ENCODE measurements around the gene KNDC1.

- TF ChIP-seq, protein P1, sequence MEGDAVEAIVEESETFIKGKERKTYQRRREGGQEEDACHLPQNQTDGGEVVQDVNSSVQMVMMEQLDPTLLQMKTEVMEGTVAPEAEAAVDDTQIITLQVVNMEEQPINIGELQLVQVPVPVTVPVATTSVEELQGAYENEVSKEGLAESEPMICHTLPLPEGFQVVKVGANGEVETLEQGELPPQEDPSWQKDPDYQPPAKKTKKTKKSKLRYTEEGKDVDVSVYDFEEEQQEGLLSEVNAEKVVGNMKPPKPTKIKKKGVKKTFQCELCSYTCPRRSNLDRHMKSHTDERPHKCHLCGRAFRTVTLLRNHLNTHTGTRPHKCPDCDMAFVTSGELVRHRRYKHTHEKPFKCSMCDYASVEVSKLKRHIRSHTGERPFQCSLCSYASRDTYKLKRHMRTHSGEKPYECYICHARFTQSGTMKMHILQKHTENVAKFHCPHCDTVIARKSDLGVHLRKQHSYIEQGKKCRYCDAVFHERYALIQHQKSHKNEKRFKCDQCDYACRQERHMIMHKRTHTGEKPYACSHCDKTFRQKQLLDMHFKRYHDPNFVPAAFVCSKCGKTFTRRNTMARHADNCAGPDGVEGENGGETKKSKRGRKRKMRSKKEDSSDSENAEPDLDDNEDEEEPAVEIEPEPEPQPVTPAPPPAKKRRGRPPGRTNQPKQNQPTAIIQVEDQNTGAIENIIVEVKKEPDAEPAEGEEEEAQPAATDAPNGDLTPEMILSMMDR (conservative IDR thresholded peaks at IDR 0.05 in 1 of 2, IDR thresholded peaks at IDR 0.05 in 1 of 2; ENCODE audit: extremely low read depth in 1 of 2, insufficient read depth in 1 of 2, low read depth in 1 of 2, low read length in 2 of 2): no peak
- no peak for TF ChIP-seq EZH2 (IDR thresholded peaks at IDR 0.05; ENCODE audit: borderline replicate concordance, low read length)
These were observed 9.4 kb upstream of the KNDC1 start for GRCh38 chr10:133150656-133151055.
